ENCODE measurements around the gene TSPOAP1.

TSPOAP1 gene

DNA sequence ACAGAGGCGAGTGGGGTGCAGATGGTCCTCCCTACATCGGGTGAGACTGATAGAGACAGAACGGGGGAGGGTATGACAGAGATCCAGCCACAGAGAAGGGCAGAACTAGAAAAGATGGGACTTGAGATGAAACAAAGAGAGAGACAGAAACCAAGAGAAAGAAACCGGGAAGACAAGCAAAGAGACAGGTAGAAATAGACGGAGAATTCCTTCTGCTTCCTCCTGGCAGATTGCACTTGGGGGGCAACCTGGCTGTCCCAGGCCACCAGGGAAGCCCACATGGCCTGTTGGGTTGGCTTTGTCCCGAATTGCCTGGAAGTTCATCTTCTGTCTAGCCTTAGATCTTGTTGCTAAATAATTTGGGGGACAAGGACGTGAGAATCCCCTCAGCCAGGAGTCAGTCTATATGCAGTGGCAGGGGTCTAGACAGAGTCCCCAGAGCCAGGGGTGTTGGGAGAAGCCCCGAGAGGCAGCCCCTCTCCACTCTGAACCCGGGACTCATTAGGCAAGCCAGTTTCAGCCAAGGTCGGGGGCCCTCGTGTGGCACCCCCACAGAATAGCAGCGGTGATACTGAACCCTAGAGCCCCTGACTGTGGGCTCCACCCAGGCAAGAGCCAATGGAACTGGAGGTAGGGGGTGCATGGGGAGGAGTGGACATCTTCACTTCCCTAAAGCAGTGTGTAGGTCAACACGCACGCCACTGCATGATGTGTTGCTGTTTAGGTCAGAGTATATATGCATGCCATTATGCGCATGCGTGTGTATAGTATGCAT is 627 bp upstream of the TSPOAP1 start:
- DNase-seq: peak; percentile 85

GRCh38 chr17:58327363-58328194 is 1.0 kb downstream of the TSPOAP1 start:
- DNase-seq: no peak

DNA sequence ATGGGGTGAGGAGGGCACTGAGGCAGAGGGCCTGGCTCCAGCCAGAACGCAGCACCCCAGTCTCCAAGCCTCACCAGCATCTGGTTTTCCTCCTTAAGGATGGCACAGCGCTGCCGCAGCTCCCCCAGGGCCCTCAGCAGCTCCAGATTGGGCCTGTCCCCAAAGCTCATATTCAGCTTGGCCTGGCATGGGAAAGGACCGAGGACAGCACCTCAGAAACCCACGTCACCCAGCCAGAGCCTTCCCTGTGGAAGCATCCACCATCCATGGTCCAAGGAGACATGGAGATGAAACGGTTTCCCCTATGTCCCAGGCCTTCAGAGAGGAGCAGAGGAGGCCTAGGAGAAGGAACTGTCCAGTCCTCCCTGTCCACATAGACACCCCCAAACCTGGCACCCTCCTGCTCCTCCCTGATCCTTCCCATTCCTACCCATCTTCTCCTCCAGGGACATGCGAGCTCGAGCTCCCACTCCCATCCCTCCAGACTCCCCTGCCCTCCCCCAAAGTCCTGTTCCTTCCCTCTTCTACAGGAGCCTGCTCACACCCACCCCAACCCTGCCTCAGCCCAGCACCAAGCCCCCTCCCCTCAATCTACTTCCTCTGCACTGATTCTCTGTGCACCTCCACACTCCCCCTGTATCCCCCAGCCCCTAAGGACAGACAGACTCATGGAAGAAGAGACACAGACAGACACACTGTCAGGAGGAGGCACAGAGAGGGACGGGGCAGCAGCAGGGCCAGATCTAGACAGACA is 1.8 kb downstream of the TSPOAP1 start:
- DNase-seq: no peak

DNA sequence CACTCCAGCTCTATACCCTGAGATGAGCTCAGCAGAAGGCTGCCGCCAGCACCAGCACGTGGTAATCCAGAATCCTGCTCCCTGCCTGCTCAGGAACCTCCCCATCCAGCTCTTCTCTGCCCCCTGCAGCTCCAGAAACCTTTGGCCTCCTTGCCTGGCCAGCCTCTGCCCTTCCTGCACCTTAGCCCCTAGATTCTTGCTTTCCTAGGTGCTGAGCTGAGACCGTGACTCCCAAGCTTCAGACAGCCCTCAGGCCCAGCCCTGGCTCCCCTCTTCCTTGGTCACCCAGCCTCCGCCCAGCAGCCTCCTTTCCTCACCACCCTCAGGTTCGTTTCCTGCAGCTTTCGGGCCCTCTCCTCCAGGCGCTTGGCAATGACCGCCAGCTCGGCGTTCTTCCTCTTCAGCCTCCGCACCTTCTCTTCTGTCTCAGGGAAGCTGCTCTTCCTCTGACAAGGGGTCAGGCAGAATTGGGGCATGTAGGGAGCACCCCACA is 2.6 kb downstream of the TSPOAP1 start:
- no peak for DNase-seq

GRCh38 chr17:58325289-58325726 is 3.3 kb downstream of the TSPOAP1 start:
- no peak for DNase-seq

- DNase-seq: no peak
These were observed 3.9 kb downstream of the TSPOAP1 start for GRCh38 chr17:58324409-58325288.

- no peak for DNase-seq
These were observed 4.6 kb downstream of the TSPOAP1 start for GRCh38 chr17:58324056-58324408.

DNA sequence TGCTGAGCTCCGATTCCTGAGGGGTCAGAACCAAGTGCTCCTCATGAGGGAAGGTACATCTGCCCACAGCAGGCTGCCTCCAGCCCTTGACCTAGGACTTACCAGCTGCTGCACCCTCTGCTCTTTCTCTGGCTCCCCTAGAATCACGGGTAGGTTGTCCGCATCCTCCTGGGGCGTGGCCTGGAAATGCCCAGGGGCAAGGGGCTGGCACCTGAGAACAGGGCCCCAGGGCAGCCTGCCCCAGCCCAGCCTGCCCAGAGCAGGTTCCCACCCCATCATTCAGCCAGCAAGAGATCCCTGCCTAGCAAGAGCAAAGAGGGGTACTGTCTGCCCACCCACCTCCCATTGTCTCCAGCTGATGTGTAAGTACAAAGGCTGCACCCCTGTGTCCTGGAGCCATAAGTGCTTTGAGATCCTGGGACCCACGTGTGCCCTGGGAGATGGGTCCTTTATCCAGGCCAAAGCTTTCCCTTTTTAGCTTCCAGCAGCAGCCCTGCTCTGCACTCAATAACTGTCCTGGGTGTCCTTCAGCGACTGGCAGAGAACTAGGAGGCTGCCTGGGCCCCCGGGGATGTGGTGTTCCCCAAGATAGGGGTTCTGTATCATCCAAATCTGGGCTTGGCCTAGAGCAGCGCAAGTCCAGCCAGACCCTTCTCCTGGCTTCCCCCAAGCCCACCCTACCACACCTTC is 5.1 kb downstream of the TSPOAP1 start:
- DNase-seq: no peak

DNA sequence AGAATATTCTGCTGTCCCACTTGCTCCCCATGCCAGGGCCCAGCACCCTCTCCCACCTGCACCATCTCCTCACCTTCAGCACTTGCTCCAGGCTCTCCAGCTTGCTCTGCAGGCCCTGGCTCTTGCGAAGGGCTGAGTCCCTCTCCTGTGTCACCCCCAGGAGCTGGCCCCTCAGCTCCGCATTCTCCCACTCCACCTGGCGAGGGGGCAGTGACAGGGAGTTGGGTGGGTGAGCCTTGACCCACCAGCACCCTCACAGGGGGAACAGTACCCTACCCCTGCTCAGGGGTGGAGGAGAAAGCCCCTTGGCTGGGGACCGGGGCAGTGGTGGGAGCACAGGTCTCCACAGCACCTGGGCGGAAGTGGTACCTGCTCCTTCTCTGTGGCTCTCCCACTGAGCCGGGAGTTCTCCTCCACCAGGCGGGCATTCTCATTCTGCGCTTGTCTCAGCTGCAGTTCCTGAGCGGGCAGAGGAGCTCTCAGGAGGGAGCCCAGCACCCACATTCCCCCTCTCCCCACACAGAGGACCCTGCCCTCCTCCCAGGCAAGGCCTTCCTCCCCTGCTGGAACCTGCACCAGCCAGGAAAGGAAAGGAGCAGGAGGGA is 5.9 kb downstream of the TSPOAP1 start:
- DNase-seq: no peak

- DNase-seq: no peak
These were observed 6.7 kb downstream of the TSPOAP1 start for GRCh38 chr17:58321571-58322525.

DNA sequence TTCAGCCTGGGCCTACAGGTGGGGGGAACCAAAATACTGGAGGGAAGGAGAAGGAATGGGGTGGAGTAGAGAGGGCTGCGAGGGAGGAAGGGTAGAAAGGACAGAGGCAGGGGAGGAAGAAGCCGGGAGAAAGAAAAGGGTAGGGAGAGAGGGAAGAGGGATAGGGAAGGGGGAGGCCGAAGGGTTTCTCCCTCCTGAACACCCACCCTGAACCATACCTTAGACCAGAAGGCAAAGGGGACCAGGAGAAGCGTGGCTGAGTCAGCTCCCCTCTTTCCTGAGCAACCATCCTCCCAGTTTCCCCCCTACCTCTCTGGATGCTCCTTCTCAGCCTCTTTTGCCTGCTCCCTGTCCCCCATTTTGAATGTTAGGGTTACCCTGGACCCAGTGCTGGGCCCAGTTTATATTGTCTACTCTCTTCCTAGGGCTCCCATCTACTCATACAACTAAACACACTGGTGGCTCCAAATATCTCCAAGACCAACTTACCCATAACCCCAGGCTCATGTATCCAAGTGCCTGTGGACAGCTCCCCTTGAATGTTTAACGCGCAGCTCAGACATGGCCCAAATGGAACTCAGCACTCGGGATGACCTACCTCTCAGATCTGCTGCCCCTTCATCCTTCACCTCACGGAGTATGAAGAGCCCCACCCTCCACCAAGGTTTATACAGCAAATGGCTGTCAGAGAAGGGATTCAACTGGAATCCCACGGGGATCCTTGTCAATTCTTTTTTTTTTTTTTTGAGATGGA is 7.8 kb downstream of the TSPOAP1 start:
- DNase-seq: no peak

GRCh38 chr17:58320163-58320558 is 8.4 kb downstream of the TSPOAP1 start:
- DNase-seq: no peak

DNA sequence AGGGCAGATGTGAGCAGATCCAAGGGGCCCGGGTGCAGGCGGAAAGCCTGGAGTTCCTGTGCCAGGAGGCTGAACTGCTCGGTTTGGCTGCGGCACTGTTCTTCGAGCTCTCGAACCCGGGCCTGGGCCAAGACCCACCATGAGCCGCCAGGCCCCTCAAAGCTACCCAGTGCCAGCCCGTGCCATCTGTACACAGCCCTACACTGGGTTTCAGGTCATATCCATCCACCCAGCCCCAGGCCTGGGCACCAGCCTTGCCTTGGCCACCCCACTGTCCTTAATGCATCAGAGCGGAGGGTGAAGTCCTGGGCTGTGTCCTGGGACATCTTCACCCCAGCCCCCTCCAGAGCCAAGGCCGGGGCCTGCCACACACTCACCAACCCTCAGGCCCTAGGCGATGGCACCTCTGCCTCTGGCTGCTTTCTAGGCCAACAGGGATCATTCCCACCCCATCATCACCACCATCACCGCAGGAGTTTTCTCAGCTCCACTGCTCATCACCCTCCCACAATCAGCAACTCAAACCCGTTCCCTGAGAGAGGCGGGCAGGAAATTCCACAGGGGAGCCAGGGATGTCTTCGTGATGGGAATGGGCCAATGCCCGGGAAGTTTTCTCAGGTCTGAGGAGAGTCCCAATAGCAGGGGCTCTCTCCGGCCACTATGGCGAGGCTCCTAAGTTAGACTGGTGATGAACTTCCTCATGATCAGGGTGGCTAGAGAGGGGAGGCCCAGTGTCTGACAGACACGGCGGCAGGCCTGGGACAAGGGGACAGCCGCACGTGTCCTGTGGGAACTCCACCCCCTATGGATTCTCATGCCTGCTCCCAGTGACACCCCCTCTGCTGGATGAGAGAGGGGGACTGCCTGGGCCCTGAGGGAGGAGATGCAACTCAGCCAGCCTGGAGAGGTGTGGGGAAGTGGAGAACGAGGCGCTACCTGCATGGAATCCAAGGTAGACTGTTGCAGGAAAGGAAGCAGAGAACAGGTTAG is 9.1 kb downstream of the TSPOAP1 start:
- no peak for DNase-seq

- DNase-seq: no peak
These were observed 9.9 kb downstream of the TSPOAP1 start for GRCh38 chr17:58318627-58319172.

GRCh38 chr17:58318065-58318481 is 10.5 kb downstream of the TSPOAP1 start:
- DNase-seq: no peak

DNA sequence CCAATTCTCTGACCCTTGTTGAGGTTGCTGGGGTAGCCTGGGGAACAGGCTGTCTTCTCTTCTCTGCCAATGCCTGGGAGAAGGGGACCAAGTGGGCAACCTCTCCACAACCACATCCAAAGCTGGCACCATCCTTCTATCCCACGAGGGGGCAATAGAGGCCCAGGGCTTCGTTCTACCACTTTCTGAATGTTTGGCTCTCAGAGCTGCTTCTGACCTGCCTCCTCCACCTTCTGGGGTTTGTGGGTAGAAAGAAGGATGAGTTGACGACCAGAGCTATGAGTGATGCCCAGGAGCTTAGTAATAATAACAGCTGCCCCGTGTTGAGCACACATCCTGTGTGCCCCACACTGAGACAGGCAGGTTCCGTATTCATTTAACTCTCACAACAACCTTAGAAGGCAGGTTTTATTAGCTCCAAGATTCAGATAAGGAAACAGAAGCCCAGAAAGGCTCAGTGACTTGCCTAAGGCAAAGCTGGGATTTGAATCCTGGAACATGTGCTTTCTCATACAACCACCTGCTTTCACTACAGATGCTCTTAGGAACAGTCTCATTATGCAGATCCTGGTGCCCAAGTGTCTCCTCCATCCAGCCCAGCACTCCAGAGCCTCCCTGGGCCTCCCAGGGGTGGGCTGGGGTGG is 11.1 kb downstream of the TSPOAP1 start:
- DNase-seq: peak; percentile 87
